ENCODE results near the gene PLCH2. TPM values are rescaled to one million over a fixed set of nuclear protein-coding genes. Genes with fewer than 3 reads are reported as not detected.

Gene PLCH2
- total and polyA plus RNA-seq, 2 of the 13 experiments (the other 11 are each of a cell fraction or from before 2014, with no cell fraction given), result 0.15 to 0.67 TPM

DNA sequence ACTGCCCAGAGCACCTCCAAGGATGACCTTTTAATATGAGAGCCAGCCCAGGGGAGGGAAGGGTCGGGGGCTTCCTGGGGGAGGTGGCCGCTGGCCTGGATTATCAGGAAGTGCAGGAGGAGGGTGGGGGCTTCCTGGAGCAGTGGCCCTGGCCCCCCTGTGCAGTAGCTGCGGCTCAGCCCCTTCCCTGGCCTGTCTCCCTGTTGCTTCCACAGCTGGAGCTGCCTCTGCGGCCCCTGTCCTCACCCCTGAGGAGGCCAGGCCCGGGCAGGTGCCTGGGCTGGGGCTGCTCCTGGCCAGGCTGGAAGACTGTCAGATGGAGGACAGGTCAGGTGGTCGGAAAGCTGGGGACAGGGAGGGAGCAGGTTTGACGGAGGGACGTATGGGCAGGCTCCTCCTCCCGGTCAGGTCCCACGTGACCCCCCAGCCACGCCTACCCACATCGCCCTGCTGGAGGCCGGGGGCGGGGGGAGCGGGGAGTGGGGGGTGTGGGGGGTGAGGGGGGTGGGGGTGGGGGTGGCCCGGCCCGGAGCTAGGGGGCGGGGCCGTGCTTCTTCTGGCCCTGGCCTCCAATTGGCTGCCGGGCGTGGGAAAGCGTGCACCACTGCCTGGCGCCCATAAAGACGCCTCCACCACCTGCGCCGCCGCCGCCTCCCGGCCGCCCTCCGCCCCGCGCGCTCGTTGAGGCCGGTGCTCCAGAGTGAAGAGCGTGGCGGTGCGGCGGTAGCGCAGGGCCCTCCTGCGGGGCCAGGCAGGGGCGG, 69.8 kb downstream of the PLCH2 start (continued):
- TF ChIP-seq, protein P1, sequence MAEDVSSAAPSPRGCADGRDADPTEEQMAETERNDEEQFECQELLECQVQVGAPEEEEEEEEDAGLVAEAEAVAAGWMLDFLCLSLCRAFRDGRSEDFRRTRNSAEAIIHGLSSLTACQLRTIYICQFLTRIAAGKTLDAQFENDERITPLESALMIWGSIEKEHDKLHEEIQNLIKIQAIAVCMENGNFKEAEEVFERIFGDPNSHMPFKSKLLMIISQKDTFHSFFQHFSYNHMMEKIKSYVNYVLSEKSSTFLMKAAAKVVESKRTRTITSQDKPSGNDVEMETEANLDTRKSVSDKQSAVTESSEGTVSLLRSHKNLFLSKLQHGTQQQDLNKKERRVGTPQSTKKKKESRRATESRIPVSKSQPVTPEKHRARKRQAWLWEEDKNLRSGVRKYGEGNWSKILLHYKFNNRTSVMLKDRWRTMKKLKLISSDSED (CRISPR knock-in tag; IDR thresholded peaks at IDR 0.05), result no peak
- TF ChIP-seq, protein P2, sequence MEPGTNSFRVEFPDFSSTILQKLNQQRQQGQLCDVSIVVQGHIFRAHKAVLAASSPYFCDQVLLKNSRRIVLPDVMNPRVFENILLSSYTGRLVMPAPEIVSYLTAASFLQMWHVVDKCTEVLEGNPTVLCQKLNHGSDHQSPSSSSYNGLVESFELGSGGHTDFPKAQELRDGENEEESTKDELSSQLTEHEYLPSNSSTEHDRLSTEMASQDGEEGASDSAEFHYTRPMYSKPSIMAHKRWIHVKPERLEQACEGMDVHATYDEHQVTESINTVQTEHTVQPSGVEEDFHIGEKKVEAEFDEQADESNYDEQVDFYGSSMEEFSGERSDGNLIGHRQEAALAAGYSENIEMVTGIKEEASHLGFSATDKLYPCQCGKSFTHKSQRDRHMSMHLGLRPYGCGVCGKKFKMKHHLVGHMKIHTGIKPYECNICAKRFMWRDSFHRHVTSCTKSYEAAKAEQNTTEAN (CRISPR knock-in tag; conservative IDR thresholded peaks at IDR 0.05), result no peak
- TF ChIP-seq U2AF1 (optimal IDR thresholded peaks at IDR 0.05; ENCODE audit: low read depth, low read length) (no peak), RFX5 (IDR thresholded peaks at IDR 0.05; ENCODE audit: low read depth, low read length) (no peak), MAZ (IDR thresholded peaks at IDR 0.05; ENCODE audit: borderline replicate concordance, low read depth, low read length) (peak; percentile 76), MAZ (CRISPR knock-in tag; IDR thresholded peaks at IDR 0.05; ENCODE audit: low read depth) (peak; percentile 51), BCL6 (CRISPR knock-in tag; IDR thresholded peaks at IDR 0.05) (no peak; the same call in 1 of the 2 replicates), TOPORS (CRISPR knock-in tag; IDR thresholded peaks at IDR 0.05) (no peak), NAIF1 (CRISPR knock-in tag; IDR thresholded peaks at IDR 0.05; ENCODE audit: borderline replicate concordance) (no peak)
- TF ChIP-seq, protein P3, sequence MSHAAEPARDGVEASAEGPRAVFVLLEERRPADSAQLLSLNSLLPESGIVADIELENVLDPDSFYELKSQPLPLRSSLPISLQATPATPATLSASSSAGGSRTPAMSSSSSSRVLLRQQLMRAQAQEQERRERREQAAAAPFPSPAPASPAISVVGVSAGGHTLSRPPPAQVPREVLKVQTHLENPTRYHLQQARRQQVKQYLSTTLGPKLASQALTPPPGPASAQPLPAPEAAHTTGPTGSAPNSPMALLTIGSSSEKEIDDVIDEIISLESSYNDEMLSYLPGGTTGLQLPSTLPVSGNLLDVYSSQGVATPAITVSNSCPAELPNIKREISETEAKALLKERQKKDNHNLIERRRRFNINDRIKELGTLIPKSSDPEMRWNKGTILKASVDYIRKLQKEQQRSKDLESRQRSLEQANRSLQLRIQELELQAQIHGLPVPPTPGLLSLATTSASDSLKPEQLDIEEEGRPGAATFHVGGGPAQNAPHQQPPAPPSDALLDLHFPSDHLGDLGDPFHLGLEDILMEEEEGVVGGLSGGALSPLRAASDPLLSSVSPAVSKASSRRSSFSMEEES (CRISPR knock-in tag; IDR thresholded peaks at IDR 0.05), result 0 out of 2 replicates have a peak, but pooled peaks have one; percentile 49
- TF ChIP-seq, protein P4, sequence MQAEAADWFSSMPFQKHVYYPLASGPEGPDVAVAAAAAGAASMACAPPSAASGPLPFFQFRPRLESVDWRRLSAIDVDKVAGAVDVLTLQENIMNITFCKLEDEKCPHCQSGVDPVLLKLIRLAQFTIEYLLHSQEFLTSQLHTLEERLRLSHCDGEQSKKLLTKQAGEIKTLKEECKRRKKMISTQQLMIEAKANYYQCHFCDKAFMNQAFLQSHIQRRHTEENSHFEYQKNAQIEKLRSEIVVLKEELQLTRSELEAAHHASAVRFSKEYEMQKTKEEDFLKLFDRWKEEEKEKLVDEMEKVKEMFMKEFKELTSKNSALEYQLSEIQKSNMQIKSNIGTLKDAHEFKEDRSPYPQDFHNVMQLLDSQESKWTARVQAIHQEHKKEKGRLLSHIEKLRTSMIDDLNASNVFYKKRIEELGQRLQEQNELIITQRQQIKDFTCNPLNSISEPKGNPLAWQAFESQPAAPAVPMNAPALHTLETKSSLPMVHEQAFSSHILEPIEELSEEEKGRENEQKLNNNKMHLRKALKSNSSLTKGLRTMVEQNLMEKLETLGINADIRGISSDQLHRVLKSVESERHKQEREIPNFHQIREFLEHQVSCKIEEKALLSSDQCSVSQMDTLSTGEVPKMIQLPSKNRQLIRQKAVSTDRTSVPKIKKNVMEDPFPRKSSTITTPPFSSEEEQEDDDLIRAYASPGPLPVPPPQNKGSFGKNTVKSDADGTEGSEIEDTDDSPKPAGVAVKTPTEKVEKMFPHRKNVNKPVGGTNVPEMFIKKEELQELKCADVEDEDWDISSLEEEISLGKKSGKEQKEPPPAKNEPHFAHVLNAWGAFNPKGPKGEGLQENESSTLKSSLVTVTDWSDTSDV (CRISPR knock-in tag; IDR thresholded peaks at IDR 0.05), result 0 out of 2 replicates have a peak, but pooled peaks have one; percentile 27
- TF ChIP-seq, protein P5, sequence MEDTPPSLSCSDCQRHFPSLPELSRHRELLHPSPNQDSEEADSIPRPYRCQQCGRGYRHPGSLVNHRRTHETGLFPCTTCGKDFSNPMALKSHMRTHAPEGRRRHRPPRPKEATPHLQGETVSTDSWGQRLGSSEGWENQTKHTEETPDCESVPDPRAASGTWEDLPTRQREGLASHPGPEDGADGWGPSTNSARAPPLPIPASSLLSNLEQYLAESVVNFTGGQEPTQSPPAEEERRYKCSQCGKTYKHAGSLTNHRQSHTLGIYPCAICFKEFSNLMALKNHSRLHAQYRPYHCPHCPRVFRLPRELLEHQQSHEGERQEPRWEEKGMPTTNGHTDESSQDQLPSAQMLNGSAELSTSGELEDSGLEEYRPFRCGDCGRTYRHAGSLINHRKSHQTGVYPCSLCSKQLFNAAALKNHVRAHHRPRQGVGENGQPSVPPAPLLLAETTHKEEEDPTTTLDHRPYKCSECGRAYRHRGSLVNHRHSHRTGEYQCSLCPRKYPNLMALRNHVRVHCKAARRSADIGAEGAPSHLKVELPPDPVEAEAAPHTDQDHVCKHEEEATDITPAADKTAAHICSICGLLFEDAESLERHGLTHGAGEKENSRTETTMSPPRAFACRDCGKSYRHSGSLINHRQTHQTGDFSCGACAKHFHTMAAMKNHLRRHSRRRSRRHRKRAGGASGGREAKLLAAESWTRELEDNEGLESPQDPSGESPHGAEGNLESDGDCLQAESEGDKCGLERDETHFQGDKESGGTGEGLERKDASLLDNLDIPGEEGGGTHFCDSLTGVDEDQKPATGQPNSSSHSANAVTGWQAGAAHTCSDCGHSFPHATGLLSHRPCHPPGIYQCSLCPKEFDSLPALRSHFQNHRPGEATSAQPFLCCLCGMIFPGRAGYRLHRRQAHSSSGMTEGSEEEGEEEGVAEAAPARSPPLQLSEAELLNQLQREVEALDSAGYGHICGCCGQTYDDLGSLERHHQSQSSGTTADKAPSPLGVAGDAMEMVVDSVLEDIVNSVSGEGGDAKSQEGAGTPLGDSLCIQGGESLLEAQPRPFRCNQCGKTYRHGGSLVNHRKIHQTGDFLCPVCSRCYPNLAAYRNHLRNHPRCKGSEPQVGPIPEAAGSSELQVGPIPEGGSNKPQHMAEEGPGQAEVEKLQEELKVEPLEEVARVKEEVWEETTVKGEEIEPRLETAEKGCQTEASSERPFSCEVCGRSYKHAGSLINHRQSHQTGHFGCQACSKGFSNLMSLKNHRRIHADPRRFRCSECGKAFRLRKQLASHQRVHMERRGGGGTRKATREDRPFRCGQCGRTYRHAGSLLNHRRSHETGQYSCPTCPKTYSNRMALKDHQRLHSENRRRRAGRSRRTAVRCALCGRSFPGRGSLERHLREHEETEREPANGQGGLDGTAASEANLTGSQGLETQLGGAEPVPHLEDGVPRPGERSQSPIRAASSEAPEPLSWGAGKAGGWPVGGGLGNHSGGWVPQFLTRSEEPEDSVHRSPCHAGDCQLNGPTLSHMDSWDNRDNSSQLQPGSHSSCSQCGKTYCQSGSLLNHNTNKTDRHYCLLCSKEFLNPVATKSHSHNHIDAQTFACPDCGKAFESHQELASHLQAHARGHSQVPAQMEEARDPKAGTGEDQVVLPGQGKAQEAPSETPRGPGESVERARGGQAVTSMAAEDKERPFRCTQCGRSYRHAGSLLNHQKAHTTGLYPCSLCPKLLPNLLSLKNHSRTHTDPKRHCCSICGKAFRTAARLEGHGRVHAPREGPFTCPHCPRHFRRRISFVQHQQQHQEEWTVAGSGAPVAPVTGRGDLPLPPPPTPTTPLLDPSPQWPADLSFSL (CRISPR knock-in tag; IDR thresholded peaks at IDR 0.05), result no peak

Data from HepG2 (cell line).